GM12874 (cell line): ENCODE data around the gene DNAH1.

Experiments
- TF ChIP-seq, protein P1 (sequence below): IDR thresholded peaks from 2 replicates; pipeline ENCODE4 v1.5.1; 2011; ENCODE audit warnings: low read depth, mild to moderate bottlenecking, control low read depth, low read length, moderate library complexity; ENCODE audit not compliant: insufficient read depth

The DNAH1 gene

DNA sequence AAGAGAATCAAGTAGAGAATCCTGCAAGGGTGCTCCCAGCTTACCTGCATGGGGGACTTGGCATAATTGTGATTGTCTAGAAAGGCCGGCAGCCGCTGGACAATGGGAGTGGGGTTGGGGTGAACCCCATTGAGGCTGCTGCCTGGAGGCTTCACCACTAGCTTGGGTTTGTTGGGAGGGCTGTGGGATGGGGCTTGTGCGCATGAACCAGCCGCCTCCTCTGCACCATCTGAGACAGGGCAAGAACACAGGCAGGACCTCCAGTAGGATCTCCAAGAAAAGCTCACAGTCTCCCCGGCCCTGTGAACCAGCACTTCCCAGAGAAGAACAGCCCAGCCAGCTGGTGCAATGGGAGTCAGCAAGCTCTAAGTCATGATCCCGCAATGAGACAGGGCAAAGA lies 88.9 kb downstream of the DNAH1 start:
- TF ChIP-seq, protein P1, sequence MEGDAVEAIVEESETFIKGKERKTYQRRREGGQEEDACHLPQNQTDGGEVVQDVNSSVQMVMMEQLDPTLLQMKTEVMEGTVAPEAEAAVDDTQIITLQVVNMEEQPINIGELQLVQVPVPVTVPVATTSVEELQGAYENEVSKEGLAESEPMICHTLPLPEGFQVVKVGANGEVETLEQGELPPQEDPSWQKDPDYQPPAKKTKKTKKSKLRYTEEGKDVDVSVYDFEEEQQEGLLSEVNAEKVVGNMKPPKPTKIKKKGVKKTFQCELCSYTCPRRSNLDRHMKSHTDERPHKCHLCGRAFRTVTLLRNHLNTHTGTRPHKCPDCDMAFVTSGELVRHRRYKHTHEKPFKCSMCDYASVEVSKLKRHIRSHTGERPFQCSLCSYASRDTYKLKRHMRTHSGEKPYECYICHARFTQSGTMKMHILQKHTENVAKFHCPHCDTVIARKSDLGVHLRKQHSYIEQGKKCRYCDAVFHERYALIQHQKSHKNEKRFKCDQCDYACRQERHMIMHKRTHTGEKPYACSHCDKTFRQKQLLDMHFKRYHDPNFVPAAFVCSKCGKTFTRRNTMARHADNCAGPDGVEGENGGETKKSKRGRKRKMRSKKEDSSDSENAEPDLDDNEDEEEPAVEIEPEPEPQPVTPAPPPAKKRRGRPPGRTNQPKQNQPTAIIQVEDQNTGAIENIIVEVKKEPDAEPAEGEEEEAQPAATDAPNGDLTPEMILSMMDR: no peak

DNA sequence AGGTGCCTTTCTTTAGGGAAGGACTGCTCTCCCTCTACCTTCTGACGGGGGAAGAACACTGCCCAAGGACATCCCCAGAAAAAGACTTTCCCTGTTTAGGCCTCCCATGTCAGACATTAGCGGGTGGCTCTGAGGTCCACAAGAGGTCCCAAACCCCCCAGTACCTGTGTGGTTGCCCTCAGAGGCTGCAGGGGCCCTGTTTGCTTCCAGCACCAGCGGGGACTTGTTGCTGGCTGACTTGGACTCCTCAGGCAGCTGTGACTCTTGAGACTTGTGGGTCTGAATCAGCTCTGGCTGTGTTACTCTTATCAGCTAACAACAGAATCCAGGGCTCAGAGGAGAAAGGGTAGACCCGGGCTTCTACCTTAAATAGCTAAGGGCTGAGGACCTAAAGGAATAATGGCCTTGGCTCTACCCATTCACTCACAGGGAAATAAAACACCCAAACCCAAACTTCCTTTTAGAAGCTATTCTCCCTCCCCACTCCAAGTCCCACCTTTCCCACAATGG lies 89.5 kb downstream of the DNAH1 start:
- TF ChIP-seq, protein P1: no peak

DNA sequence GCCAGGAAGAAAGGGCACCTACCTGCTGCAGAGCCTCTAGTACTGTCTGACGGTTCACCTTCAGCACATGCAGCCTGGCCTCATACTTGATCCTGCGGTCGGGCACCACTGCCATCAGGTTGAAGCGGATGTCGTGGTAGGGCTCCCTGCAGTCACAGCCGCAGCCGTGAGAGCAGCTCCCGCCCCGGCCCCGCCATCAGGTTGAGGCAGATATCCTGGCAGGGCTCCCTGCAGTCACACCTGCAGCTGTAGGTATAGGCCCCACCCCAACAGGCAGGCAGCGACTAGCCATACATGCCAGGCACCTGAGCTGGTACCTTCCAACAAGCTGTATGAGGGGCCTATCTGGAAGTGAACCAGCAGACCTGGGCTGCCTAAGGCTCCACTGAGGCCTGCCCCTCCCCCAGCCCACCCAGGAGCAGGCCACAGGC lies 90.1 kb downstream of the DNAH1 start:
- TF ChIP-seq, protein P1: no peak

DNA sequence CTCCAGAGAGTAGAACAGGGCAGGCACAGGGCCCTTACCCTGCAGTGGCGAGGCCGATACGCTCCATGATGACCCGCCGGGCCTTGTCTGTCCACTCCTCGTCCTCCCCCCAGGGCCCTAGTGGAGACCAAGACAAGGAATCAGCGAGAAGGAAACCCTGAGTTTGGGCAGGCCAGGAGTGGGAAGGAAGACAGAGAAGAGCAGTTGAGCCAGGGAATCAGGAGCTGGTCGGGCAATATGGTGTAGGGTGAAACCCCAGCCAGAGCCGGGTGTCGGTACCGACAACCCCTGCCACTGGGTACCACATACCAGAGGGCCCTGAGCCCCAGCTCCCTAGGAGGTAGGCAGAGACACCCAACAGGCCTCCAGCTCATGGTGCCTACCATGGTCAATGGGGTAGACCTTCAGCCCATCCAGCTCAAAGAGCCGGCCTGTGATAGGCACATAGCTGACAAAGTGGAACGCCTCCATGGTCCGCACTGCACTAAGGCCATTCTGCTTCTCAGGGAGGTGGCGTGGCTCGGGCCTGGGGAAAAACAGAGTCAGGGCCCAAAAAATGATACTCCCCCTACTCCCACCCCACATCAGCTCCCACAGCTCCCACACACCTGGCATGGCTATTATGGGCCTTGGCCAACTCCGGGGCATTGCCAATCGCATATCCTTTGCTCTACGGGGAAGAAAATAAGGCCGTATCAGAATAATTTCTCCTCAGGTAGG lies 90.8 kb downstream of the DNAH1 start:
- TF ChIP-seq, protein P1: no peak

DNA sequence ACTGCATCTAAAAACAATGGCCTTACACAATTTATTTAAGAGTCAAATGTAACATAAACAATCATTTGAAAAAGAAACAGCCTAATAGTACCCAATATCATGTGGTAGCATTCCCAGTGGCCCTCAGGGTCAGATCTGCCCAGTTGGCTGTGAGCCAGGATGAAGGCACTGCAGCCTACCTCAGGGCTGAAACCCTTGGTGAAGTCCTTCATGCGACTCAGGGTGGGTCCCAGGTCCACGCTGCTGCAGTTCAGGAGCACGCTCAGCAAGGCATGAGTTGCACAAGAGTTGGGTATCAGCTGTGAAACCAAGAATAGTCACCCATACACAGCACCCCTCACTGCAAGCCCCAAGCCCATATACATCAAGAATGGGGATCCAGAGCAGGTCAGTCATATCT lies 91.7 kb downstream of the DNAH1 start:
- TF ChIP-seq, protein P1: no peak

DNA sequence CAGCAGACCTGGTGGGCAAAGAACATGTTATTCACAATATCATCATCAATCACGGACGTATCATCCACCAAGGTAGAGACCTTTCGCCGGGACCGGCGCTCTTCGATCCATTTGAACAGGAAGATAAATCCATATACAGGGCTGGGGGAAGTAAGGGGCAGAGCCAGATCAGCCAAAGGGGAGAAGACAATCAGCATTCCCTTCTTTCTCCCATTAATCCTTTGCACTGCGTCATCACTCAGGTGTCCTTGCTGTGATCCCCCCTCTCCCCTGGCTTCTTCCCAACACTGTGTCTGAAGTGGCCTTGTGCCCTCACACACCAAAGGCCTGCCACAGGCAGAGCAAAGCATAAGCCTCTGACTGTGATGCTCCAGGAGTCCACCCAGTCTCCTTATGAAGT lies 92.3 kb downstream of the DNAH1 start:
- TF ChIP-seq, protein P1: no peak

DNA sequence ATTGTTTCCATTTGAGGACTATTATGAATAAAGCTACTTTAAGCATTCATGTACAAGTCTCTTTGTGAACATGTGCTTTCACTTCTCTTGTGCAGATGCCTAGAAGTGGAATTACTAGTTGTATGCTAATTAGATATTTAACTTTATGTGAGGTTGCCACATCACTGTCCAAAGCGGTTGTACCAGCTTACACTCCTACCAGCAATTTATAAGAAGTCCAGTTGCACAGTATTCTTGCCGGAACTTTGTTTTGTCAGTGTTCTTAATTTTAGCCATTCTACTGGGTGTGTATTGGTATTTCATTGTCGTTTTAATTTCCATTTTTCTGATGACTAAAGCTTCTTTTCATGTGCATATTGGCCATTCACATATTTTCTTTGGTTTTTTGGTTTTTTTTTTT lies 99.7 kb downstream of the DNAH1 start:
- TF ChIP-seq, protein P1: no peak
